HK-2 (cell line): Measurements from ENCODE around the gene PTPN14.

ENCODE experiments used
- DNase-seq: peaks from one replicate; pipeline ENCODE4 v3.0.0-alpha.2; 2018; ENCODE audit not compliant: unreplicated experiment

PTPN14 gene

GRCh38 chr1:214568328-214568727 lies 16.9 kb upstream of the PTPN14 start:
- DNase-seq = no peak

GRCh38 chr1:214567481-214567980 lies 16.1 kb upstream of the PTPN14 start:
- no peak for DNase-seq

GRCh38 chr1:214566158-214567104 lies 15.0 kb upstream of the PTPN14 start:
- peak; percentile 86 for DNase-seq

- no peak for DNase-seq
These were observed 13.9 kb upstream of the PTPN14 start for GRCh38 chr1:214565310-214565709.

GRCh38 chr1:214563881-214564280 lies 12.5 kb upstream of the PTPN14 start:
- DNase-seq = no peak

DNA sequence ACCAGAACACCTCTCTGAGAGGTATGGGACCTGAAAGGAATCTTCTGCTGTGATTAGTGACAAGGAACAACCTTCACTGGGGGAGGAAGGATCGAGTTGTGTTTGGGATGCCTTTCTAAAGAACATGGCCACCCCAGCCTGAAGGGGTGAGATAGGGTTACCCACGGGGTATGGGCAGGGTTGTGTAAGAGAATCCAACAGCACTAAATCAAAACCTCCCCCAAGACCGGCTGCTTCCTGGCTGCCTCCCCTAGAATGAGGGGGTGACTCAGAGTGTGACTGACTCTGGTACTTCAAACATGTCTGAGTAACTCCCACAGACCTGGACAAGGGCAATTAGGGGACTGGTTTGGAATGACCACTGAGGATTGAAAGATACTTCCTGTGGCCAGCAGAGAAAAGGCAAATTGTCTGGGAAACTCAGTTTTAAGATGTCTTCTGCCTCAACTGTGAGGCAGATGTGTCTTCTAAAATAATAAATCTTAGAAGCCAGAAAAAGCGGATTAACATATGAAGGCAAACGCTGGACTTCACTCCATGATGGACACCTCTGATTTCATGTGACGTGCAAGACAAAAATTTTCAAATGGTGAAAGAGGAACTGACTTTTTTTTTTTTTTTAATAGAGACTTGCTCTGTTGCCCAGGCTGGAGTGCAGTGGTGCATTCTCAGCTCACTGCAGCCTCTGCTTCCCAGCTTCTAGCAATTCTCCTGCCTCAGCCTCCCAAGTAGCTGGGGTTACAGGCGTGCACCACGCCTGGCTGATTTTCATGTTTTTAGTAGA lies 6.7 kb upstream of the PTPN14 start:
- DNase-seq = peak; percentile 81

- DNase-seq = no peak
These were observed 1.8 kb upstream of the PTPN14 start for GRCh38 chr1:214553142-214553710.

DNA sequence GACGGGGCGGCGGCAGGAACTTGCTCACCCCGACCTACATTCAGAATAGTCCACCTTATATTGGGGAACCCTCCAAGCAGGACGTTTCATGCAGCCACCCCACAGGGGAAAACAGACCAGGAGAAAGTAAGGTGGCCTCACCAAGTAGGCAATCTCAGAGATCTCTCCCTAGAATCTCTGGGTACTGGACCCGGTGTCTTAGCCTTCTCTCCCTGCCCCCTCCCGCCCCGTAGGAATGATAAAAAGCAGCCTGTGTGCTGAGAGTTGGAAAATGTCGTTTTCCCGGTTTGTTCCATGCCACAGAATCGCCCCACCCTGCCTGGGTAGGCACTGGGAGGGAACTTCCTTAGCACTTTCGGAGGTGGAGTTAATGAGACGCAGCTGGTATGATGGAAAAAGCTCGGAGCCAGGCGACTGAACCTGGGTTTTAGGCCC lies 789 bp upstream of the PTPN14 start:
- DNase-seq = peak; percentile 89

- peak; percentile 58 for DNase-seq
These were observed 456 bp downstream of the PTPN14 start for GRCh38 chr1:214550857-214551435.

DNA sequence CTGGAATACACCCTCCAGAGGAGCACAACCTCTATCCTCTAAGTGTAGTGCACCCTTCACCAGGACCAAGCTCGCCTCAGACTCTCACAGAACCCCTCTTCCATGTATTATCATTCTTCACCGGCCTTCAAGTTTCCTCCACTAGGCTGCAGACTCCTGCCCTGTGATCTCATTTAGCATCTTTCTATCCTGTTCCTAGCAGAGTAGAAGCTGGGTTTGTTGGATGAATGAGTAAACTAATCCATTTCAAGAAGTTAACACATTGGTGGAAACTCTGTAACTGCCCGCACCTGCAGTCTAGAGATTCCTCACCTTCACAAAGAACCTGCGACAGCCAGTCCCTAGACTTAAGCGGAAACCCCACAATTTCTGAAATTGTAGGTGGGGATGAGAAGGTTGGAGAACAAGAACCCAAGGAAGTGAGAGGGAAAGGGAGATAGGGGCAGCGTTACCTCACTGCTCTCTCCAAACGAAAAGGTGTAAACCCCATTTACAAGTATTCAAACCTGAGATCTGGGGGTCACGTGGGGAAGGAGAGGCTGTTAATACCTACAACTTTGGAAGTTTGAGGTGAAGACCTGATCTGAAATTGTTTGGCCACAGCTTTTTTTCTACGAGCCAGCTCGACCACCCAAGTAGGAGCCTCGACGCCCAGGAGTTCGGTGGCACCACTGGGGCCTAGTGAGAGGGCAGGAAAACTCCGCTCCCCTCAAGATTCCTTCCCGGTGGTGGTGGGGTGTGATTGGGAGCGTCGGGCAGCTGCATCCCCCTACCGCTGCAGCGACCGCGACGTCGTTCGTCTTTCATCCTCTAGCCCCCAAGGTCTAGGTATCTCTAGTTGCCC lies 1.2 kb downstream of the PTPN14 start:
- DNase-seq = peak; percentile 35

- no peak for DNase-seq
These were observed 1.8 kb downstream of the PTPN14 start for GRCh38 chr1:214549604-214550003.

- DNase-seq = peak; percentile 64
These were observed 2.4 kb downstream of the PTPN14 start for GRCh38 chr1:214548988-214549387.

- DNase-seq = no peak
These were observed 3.1 kb downstream of the PTPN14 start for GRCh38 chr1:214548271-214548670.

- no peak for DNase-seq
These were observed 3.7 kb downstream of the PTPN14 start for GRCh38 chr1:214547747-214548146.

DNA sequence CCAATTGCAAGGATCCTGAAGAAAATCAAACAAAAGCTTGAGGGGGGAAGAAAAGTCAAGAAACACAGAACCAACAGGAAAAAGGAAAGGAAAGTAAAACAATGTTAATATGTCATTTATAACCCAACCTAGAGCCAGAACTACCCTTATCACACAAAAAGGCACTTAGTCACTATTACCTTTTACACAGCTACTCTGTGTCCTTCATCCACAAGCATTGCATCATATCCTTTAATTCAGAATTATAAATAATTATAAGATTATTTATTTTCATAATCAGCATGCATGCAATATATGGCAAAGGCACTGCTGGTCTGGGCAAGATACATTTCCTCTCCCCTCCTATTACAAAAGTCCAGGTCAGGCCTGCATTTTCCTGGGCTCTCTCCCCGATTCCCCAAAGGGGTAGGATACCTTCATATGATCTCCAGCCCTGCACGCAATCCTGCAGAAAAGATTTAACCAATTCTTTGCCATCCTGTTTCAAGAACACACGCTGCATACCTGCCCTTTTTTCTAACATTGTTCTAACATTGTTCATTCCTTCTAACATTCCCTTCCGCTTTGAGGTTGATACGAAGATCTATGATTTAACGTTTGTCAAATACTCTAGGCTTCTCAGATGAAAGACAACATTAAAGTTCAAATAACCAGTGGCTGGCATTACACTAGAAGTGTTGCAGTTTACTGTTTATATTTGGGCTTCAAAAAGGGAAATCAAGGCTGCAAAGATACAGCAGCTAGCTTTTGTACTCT lies 4.3 kb downstream of the PTPN14 start:
- no peak for DNase-seq

GRCh38 chr1:214546084-214546483 lies 5.3 kb downstream of the PTPN14 start:
- DNase-seq = no peak

GRCh38 chr1:214545293-214545692 lies 6.1 kb downstream of the PTPN14 start:
- DNase-seq = no peak

GRCh38 chr1:214544791-214545190 lies 6.6 kb downstream of the PTPN14 start:
- DNase-seq = no peak

- DNase-seq = no peak
These were observed 8.9 kb downstream of the PTPN14 start for GRCh38 chr1:214542275-214543199.
